GM19395 (cell line): ENCODE results near the gene ERBB4.
A peak's percentile ranks its signal among the peaks of the same experiment; 100 is the strongest.
"Not testable (repeated sequence)": the region's sequence is repeated elsewhere in the genome, so short reads cannot be mapped to it uniquely, and the experiment has no call there.

Source experiments
- ATAC-seq: cut with Tn5 transposase; IDR thresholded peaks from one replicate; pipeline ENCODE4 v1.9.1; 2021; ENCODE audit warnings: mild to moderate bottlenecking, moderate library complexity; ENCODE audit not compliant: unreplicated experiment

ERBB4 gene

GRCh38 chr2:212228743-212229171 lies 309.8 kb downstream of the ERBB4 start:
- ATAC-seq, result no peak

GRCh38 chr2:212227755-212228154 lies 310.8 kb downstream of the ERBB4 start:
- no peak for ATAC-seq

- ATAC-seq, result no peak
These were observed 312.5 kb downstream of the ERBB4 start for GRCh38 chr2:212226114-212226513.

GRCh38 chr2:212223696-212224095 lies 314.9 kb downstream of the ERBB4 start:
- ATAC-seq, result no peak

- ATAC-seq, result peak; percentile 84
These were observed 325.4 kb downstream of the ERBB4 start for GRCh38 chr2:212213191-212213590.

GRCh38 chr2:212208467-212208866 lies 330.1 kb downstream of the ERBB4 start:
- ATAC-seq, result no peak

- no peak for ATAC-seq
These were observed 340.8 kb downstream of the ERBB4 start for GRCh38 chr2:212197776-212198175.

GRCh38 chr2:212195626-212196025 lies 343.0 kb downstream of the ERBB4 start:
- ATAC-seq, result no peak

GRCh38 chr2:212194396-212194795 lies 344.2 kb downstream of the ERBB4 start:
- ATAC-seq, result no peak

- no peak for ATAC-seq
These were observed 344.8 kb downstream of the ERBB4 start for GRCh38 chr2:212193803-212194202.

- no peak for ATAC-seq
These were observed 345.5 kb downstream of the ERBB4 start for GRCh38 chr2:212193056-212193455.

- ATAC-seq, result not testable (repeated sequence)
These were observed 347.2 kb downstream of the ERBB4 start for GRCh38 chr2:212191438-212191837.

GRCh38 chr2:212186166-212186565 lies 352.4 kb downstream of the ERBB4 start:
- no peak for ATAC-seq

GRCh38 chr2:212181646-212182045 lies 357.0 kb downstream of the ERBB4 start:
- ATAC-seq, result no peak

GRCh38 chr2:212180408-212181083 lies 358.1 kb downstream of the ERBB4 start:
- no peak for ATAC-seq

GRCh38 chr2:212177724-212178123 lies 360.9 kb downstream of the ERBB4 start:
- ATAC-seq, result no peak

- ATAC-seq, result no peak
These were observed 362.5 kb downstream of the ERBB4 start for GRCh38 chr2:212176151-212176550.

GRCh38 chr2:212173756-212174510 lies 364.7 kb downstream of the ERBB4 start:
- no peak for ATAC-seq

- no peak for ATAC-seq
These were observed 365.3 kb downstream of the ERBB4 start for GRCh38 chr2:212173331-212173730.

GRCh38 chr2:212170382-212170781 lies 368.2 kb downstream of the ERBB4 start:
- ATAC-seq, result no peak

GRCh38 chr2:212158081-212158480 lies 380.5 kb downstream of the ERBB4 start:
- no peak for ATAC-seq

GRCh38 chr2:212157012-212157411 lies 381.6 kb downstream of the ERBB4 start:
- no peak for ATAC-seq
